MM.1S (cell line): ENCODE data around the gene GALNTL6.

Experiments used
- CTCF ChIP-seq: fragments of 300-600 bp; sonication (generic); IDR thresholded peaks from 2 replicates; pipeline ENCODE4 v1.5.1; 2016; ENCODE audit warnings: antibody characterized with exemption, low read length, mixed read lengths
- EZH2 ChIP-seq: fragments of 300-600 bp; sonication (generic); optimal IDR thresholded peaks from 2 replicates; pipeline ENCODE3; 2017; ENCODE audit warnings: low read depth, mild to moderate bottlenecking, antibody characterized with exemption, low read length, mixed read lengths
- EZH2phosphoT487 ChIP-seq: fragments of 300-600 bp; sonication (generic); IDR thresholded peaks from 2 replicates; pipeline ENCODE4 v1.6.1; 2018; ENCODE audit warnings: antibody characterized with exemption, low read length

GRCh38 chr4:172393220-172393619 lies 580.0 kb downstream of the GALNTL6 start:
- TF ChIP-seq EZH2phosphoT487 (no peak), CTCF (no peak), EZH2 (no peak)
